Ectodermal cell (in vitro differentiated cells): Measurements from ENCODE around the gene BRD3.

Experiments used
- H3K27ac ChIP-seq: 2 replicates; pipeline ENCODE4 v1.7.0; 2013; ENCODE audit warnings: mild to moderate bottlenecking, low read depth, low read length; ENCODE audit not compliant: insufficient read depth, poor library complexity, severe bottlenecking
- H3K27me3 ChIP-seq: 2 replicates; pipeline ENCODE4 v1.7.0; 2013; ENCODE audit warnings: mild to moderate bottlenecking, low read length; ENCODE audit not compliant: insufficient read depth, control insufficient read depth, poor library complexity, severe bottlenecking
- H3K36me3 ChIP-seq: one replicate; pipeline ENCODE4 v1.7.0; 2013; ENCODE audit warnings: low read length; ENCODE audit not compliant: control insufficient read depth, insufficient read depth
- H3K4me1 ChIP-seq: one replicate; pipeline ENCODE4 v1.7.0; 2013; ENCODE audit warnings: low read length; ENCODE audit not compliant: control insufficient read depth, insufficient read depth
- H3K4me3 ChIP-seq: 2 replicates; pipeline ENCODE4 v1.7.0; 2013; ENCODE audit warnings: low read depth, low read length, control low read depth; ENCODE audit not compliant: insufficient read depth
- H3K9me3 ChIP-seq: 2 replicates; pipeline ENCODE4 v1.7.0; 2013; ENCODE audit warnings: mild to moderate bottlenecking, low read length, moderate library complexity; ENCODE audit not compliant: control insufficient read depth
- WGBS, 2 experiments: methylation state at CpG; one replicate each; pipeline ENCODE4 v1.1.7; 2013; ENCODE audit warnings: missing lambda C conversion rate in 2 of 2; 5-methylcytosine and 5-hydroxymethylcytosine counted together

The BRD3 gene

DNA sequence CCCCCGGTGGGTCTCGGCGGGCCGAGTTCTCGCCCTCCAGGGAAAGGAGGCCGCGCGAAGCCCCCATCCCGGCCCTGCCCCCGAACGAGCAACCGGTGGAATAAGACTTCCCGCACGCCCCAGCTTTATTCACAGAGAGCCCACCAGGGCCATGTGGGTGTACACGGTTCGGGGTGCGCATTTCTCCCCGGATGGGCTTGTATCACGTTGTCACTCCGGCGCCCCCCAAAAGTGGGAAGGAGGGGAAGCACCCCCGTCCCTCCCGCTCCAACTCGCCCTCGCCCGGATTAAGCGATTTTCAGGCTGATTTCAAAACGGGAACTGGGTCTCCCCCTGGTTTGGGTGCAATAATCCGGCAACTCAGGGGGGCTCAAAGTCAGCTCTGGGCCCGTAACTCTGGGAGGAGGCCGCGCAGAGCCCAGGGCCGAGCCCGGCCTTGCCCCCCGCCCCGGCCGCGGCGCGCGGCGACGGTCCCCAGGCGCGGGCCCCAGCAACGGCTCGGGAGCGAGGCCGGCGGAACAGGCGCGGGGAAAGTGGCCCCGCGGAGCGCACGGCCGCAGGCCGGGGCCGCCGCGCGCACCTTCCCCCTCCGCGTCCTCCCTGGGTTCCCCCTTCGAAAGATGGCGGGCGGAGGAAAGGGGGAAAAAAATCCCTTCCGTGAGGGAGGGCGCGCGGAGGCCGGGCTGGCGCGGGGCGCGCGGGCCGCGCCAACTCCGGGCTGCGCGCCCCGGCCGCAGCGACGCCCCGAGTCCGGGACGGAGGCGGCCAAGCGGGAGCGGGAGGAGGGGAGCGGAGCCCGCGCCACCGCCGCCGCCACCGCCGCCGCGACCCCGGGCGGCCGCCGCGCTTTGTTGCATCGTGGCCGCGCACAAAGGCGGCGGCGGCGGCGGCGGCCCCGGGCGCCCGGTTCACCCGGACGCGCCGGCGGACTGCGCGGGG is 644 bp downstream of the BRD3 start:
- peaks cover 4% of the 10 kb centered on the region for H3K4me1 ChIP-seq
- H3K9me3 ChIP-seq: no peaks in the 10 kb centered on the region
- peak overlapping the region; percentile 9 for H3K27ac ChIP-seq
- peak overlapping the region; percentile 96 for H3K4me3 ChIP-seq
- peaks cover 26% of the 10 kb centered on the region for H3K27me3 ChIP-seq
- H3K36me3 ChIP-seq: no peaks in the 10 kb centered on the region
- 1% methylated on average over 126 of the region's 126 CpGs for WGBS, 2 experiments

DNA sequence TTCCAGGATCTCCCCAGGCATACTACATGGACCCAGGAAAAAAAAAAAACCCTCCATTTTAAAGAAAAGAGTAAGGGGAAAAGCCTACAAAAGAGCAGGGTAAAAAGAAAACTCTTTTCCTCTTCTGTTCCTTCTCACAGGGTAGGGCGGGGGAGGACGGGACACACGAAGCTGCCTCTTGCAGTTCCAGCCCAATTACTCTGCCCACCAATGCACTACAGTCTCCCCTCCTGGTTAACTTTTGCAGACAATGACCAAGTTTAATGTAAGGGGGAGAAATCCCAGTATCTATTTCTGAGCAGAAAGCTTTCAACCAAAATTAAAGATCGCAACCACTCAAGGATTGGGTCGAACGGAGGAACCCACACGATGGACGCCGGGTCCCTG is 1.3 kb downstream of the BRD3 start:
- peak overlapping the region; percentile 96 for H3K4me3 ChIP-seq
- H3K9me3 ChIP-seq: no peaks in the 10 kb centered on the region
- 1 to 4% methylated on average over 9 of the region's 9 CpGs for WGBS, 2 experiments
- H3K36me3 ChIP-seq: no peaks in the 10 kb centered on the region
- peaks cover 26% of the 10 kb centered on the region for H3K27me3 ChIP-seq
- H3K4me1 ChIP-seq: peaks cover 6% of the 10 kb centered on the region
- H3K27ac ChIP-seq: no peak overlapping the region

DNA sequence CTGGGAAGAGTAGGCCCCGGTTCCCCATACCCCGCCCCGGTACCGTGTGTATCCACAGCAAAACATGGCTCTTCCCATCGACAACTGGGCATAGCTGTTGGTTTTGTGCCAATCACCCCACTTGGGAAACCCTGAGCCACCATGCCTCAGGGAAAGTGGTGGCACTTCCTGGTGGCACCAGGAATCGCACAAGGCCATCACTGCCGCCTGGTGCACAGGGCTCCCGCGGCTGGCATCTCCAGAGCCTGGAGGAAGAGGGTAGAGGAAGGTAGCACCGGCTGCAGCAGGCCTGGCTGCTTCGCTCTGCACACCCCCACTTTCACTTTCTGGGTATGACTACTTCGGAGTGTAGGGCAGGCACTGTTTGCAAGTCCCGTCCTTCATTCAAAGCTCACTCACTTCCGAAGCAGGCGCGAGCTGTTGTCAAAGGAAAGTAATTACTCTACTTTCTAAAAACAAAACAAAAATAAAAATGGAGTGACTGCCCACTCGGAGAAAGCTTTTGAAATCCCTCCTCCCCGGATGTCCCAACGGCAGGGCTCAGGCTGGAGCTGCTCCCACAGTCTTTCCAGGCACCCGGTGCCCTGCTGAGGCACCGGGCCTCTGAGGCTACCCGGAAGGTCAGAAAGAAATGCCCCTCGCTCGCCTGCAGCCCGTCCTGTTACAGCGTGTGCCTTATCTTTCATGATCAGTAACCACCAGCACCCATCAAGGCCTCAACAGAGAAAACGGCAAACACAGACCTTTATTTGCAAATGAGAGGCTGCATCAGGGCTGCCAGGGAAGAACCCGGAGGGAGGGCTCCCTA is 2.0 kb downstream of the BRD3 start:
- H3K27ac ChIP-seq: no peak overlapping the region
- no peaks in the 10 kb centered on the region for H3K9me3 ChIP-seq
- peak overlapping the region; percentile 96 for H3K4me3 ChIP-seq
- H3K27me3 ChIP-seq: peaks cover 23% of the 10 kb centered on the region
- no peaks in the 10 kb centered on the region for H3K36me3 ChIP-seq
- peaks cover 12% of the 10 kb centered on the region for H3K4me1 ChIP-seq
- 54 to 55% methylated on average over 28 of the region's 28 CpGs for WGBS, 2 experiments

DNA sequence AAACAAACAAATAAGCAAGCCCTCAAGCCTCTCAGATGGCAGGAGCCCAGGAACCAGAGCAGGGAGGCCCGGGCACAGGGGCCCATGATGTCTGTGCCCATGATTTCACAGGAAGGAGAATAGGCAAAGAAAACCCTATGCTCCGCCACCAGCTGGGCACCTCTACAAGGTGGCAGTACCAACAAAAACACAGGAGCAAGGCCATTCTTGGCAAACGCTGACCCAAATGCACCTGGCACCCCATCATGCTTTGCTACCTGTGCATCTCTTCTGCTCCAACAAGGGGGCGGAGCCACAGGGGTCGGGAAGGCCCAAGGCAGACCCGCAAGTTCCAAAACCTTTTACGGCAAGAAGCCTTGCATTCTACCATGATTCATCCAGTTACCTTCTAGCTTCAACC is 3.1 kb downstream of the BRD3 start:
- Histone ChIP-seq H3K4me3 (no peak overlapping the region), H3K9me3 (no peaks in the 10 kb centered on the region), H3K4me1 (peaks cover 17% of the 10 kb centered on the region), H3K27me3 (peaks cover 12% of the 10 kb centered on the region), H3K27ac (no peak overlapping the region), H3K36me3 (no peaks in the 10 kb centered on the region)
- WGBS, 2 experiments: 93 to 94% methylated on average over 7 of the region's 7 CpGs

DNA sequence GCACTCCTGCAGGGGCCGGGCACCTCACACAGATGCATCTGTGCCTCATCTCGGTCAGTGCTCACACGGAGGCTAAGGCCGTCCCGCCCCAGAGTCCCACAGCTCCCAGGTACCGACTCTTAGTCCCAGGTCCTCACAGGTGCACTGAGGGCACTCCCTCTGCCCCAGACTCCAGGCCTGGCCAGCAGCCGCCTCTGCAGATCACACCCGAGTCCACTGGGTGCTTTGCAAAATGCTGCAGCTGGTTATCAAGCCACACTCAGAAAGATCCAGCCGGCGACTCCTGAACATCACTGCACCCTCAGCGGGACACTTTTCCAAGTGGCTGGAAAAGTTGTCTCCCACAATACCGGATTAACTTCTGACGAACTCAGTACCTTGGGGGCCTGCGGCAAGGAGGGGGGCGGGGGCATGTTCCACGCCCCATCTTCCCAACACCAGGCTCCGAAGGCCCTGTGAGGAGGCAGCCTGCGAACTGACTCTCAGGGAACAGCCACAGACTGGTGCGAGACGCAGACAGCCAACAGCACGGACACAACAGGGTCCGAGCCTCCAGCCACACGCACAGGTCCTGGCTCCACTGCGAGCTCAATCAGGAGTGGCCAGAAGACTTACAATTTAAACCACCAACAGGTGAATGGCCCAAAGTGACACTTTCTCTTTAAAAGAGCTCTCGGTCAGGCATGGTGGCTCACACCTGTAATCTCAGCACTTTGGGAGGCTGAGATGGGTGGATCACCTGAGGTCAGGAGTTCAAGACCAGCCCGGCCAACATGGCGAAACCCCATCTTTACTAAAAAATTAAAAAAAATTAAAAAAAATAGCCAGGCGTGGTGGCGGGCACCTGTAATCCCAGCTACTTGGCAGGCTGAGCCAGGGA is 4.0 kb downstream of the BRD3 start:
- 94 to 95% methylated on average over 29 of the region's 29 CpGs for WGBS, 2 experiments
- Histone ChIP-seq H3K4me3 (no peak overlapping the region), H3K9me3 (no peaks in the 10 kb centered on the region), H3K36me3 (no peaks in the 10 kb centered on the region), H3K27ac (no peak overlapping the region), H3K4me1 (peaks cover 26% of the 10 kb centered on the region), H3K27me3 (peaks cover 3% of the 10 kb centered on the region)

DNA sequence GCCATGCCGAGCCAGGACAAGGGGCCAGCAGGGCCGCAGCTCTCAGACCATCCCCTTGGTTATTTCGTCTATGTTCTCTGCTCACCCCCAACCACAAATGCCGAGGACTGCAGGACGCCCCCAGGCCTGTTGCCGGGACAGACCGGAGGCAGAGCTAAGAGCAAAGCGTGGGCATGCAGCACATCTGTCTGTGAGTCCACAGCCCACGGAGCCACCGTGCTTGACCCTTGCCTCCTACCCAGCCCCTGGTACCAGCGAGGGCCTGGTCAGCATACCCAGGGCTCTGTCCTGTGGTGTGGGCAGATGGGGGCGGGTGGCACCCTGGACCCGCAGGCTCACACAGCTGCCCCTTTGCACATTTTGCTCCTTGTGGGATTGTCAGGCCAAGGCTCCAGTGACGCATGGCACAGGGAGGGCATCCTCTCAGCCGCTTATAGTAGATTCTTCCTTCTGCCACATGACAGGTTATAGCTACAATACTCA is 4.7 kb downstream of the BRD3 start:
- Histone ChIP-seq H3K27me3 (no peaks in the 10 kb centered on the region), H3K4me3 (no peak overlapping the region), H3K4me1 (peaks cover 33% of the 10 kb centered on the region), H3K36me3 (no peaks in the 10 kb centered on the region), H3K9me3 (no peaks in the 10 kb centered on the region), H3K27ac (no peak overlapping the region)
- WGBS, 2 experiments: 93% methylated on average over 15 of the region's 15 CpGs

DNA sequence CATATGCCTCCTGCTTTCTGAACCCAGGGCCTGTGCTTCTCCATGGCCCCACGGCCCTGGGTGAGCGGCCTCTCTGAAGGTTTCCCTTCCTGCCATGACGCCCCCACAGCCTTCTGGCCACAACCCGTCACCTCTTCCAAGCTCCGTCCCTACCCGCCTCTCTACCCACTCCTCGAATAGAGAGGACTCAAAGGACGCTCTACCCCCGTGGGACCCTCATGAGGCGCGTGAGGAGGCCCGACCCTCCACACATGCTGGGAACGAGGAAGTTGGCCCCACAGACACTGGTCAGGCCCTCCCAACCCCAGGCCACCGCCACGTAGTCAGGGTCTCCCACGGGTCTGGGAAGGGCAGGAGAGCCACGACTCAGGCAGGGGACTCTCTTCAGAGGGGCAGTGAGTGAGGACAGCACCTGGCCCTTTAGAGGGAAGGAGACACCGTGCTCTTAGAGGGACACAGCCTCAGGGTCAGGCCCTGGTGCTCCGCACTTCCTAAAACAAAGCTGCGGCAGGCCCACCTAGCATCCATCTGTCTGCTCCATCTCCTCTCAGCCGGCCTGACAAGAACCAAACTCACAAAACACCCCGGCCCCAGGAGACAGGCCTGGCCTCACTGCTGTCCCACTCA is 5.3 kb downstream of the BRD3 start:
- no peaks in the 10 kb centered on the region for H3K36me3 ChIP-seq
- H3K4me3 ChIP-seq: no peak overlapping the region
- WGBS, 2 experiments: 85 to 87% methylated on average over 22 of the region's 22 CpGs
- H3K27ac ChIP-seq: no peak overlapping the region
- H3K9me3 ChIP-seq: no peaks in the 10 kb centered on the region
- no peaks in the 10 kb centered on the region for H3K27me3 ChIP-seq
- peaks cover 38% of the 10 kb centered on the region for H3K4me1 ChIP-seq

DNA sequence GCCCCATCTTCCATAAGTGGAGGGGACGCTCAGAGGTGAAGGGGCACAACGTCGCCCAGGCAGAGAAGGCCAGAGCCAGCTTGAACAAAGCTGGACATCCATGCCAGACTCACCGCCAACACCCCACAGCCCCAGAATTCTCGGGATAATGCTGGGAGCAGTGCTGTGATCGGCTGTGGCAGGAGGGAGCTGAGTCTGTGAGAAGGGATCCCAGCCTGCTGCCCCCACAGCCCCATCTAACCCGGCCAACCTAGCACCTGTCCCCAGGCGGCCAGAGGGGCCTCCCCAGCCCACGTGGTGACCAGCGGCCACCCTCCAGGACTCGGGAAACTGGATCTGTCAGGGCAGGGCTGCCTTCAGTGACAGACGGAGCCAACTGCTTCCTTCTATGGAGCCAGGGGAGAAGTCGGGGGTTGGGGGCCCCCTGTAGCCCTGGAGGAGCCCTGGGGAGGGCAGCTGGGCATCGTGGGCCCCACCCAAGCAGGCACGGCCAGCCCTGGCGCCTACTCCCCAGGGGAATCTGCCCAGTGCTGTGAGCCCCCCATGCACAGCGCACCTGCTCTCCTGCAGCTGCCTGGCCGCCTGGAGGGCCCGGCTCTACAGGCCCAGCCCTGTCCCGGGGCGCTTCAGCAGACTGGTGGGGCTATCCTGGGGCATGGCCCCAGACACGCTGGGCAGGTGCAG is 6.0 kb downstream of the BRD3 start:
- Histone ChIP-seq H3K27ac (no peak overlapping the region), H3K4me1 (peaks cover 39% of the 10 kb centered on the region), H3K4me3 (no peak overlapping the region), H3K27me3 (no peaks in the 10 kb centered on the region), H3K9me3 (no peaks in the 10 kb centered on the region), H3K36me3 (no peaks in the 10 kb centered on the region)
- WGBS, 2 experiments: 92% methylated on average over 22 of the region's 22 CpGs

DNA sequence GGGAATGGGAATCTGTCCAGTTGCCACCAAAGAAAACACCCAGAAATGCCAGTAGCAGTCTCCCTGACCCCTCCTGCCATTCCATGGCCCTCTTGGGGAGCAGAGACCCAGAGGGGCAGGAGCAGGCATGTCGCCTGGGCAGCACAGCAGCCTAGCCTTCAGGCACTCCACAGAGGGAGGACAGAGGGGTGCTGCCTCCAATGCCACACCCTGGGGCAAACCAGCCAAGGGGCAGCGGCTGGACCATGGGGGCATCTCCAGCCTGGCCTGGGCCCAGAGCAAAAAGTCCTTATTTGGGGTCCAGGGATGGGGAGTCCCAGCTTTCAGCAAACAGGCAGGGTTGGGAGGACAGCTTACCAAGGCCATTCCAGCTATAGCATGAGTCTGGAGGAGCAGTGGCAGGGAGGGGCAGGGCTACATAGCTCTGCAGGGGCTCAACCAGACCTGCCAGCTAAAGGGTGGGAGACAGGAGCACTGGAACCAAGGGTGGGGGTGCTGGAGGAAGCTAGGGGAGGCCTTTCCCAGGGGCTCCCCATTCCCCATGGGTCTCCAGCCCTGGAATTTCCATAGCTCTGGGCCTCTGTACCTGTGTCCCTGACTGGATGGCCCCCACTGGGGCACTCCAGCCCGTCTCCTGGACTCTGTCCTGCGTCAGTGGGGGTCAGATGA is 6.7 kb downstream of the BRD3 start:
- Histone ChIP-seq H3K27me3 (no peaks in the 10 kb centered on the region), H3K4me1 (peaks cover 42% of the 10 kb centered on the region), H3K4me3 (no peak overlapping the region), H3K9me3 (no peaks in the 10 kb centered on the region), H3K27ac (no peak overlapping the region), H3K36me3 (no peaks in the 10 kb centered on the region)
- WGBS, 2 experiments: 94 to 96% methylated on average over 4 of the region's 4 CpGs
